SK-N-MC (cell line): ENCODE data around the gene EVI2B.

Source experiments
- EZH2 ChIP-seq: fragments of 200-600 bp; sonication (generic); IDR thresholded peaks from one replicate; pipeline ENCODE4 v1.6.1; 2017; ENCODE audit warnings: antibody characterized with exemption
- FOXP2 ChIP-seq: optimal IDR thresholded peaks from 2 replicates; pipeline ENCODE3; 2011; ENCODE audit warnings: mild to moderate bottlenecking, moderate library complexity; ENCODE audit not compliant: insufficient read depth; ENCODE audit errors: extremely low read length, control extremely low read depth
- POLR2AphosphoS5 ChIP-seq: IDR thresholded peaks from 2 replicates; pipeline ENCODE4 v1.6.1; 2012; ENCODE audit warnings: mild to moderate bottlenecking, low read depth, low read length, borderline replicate concordance

DNA sequence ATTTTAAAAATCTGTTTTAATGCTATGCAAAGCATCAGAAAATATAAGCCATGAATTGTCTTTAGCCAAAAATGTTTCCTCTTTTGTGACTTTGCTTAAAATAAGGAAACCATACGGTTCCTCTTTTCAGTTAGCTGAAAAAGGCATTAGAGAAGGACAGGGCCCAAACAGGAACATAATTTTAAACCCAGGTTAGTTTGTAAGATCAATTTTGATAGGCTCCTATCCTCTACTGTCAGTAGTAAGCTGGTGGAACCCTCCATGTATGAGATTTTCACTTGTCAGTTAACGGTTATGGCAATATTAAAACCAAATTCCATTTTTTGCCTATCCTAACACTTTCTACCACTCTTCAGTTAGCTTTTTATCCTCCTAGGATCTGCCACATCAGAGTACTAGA is 4.3 kb downstream of the EVI2B start:
- TF ChIP-seq EZH2 (no peak), POLR2AphosphoS5 (no peak), FOXP2 (no peak)
